Right lobe of liver (tissue), 4 donors: ENCODE results near the gene SGCE.

ENCODE experiments used
- CTCF ChIP-seq, 4 donors: fragments of 200-600 bp in 3 of 4; fragments of 450-650 bp in 1 of 4; IDR thresholded peaks; one replicate each; pipeline versions ENCODE4 v1.5.1 to v1.8.0; 2016 to 2022; ENCODE audit warnings: antibody characterized with exemption in 4 of 4, mild to moderate bottlenecking in 2 of 4
- POLR2A ChIP-seq: fragments of 450-650 bp; IDR thresholded peaks from one replicate; pipeline ENCODE4 v1.6.1; 2017; ENCODE audit warnings: antibody characterized with exemption, mild to moderate bottlenecking
- donor health status: DM: no; HTN: no; CAD: no.
- donor health status: DM: no; HTN: no; CAD: no.
- donor health status: DM: no; HTN: yes; CAD: no.

GRCh38 chr7:94612253-94612652, 43.7 kb downstream of the SGCE start:
- TF ChIP-seq CTCF (IDR thresholded peaks at IDR 0.05) (no peak), POLR2A (no peak)
